GM23338 (cell line): ENCODE measurements around the gene PARD3. TPM values are rescaled to one million over a fixed set of nuclear protein-coding genes. Genes with fewer than 3 reads are reported as not detected.

Experiments used
- ATAC-seq: fragments of 200-7000 bp; cut with Tn5 transposase; 3 replicates; pipeline ENCODE4 v1.9.1; 2020
- DNase-seq: peaks from one replicate; pipeline ENCODE4 v3.0.0-alpha.2; 2015; ENCODE audit warnings: low spot score
- H2AFZ ChIP-seq: fragments of 200-600 bp; sonication (generic); 2 replicates; pipeline ENCODE4 v1.8.0; 2016; ENCODE audit warnings: antibody characterized with exemption, mild to moderate bottlenecking, moderate library complexity
- H3F3A ChIP-seq: fragments of 200-600 bp; sonication (generic); replicated peaks from 2 replicates; pipeline ENCODE4 v1.8.0; 2017; ENCODE audit warnings: antibody characterized with exemption, mixed run types, low read depth
- H3K27ac ChIP-seq: fragments of 200-600 bp; sonication (generic); 2 replicates; pipeline ENCODE4 v1.6.1; 2016; ENCODE audit warnings: low read depth
- H3K27me3 ChIP-seq: fragments of 200-600 bp; sonication (generic); 2 replicates; pipeline ENCODE4 v1.8.0; 2016; ENCODE audit warnings: mild to moderate bottlenecking, mixed run types, moderate library complexity; ENCODE audit not compliant: insufficient read depth
- H3K36me3 ChIP-seq: fragments of 200-600 bp; sonication (generic); 2 replicates; pipeline ENCODE4 v1.8.0; 2016; ENCODE audit warnings: mild to moderate bottlenecking; ENCODE audit not compliant: insufficient read depth
- H3K4me1 ChIP-seq: fragments of 200-600 bp; sonication (generic); 2 replicates; pipeline ENCODE4 v1.8.0; 2016; ENCODE audit warnings: mild to moderate bottlenecking, moderate library complexity; ENCODE audit not compliant: insufficient read depth
- H3K4me2 ChIP-seq: fragments of 200-600 bp; sonication (generic); 2 replicates; pipeline ENCODE4 v1.7.1; 2017; ENCODE audit warnings: mixed run types
- H3K4me3 ChIP-seq: fragments of 200-600 bp; sonication (generic); 2 replicates; pipeline ENCODE4 v1.6.1; 2016; ENCODE audit warnings: mixed run types
- H3K79me2 ChIP-seq: fragments of 200-600 bp; sonication (generic); replicated peaks from 2 replicates; pipeline ENCODE4 v1.8.0; 2017; ENCODE audit warnings: mild to moderate bottlenecking; ENCODE audit not compliant: insufficient read depth
- H3K9me2 ChIP-seq: fragments of 200-600 bp; sonication (generic); 2 replicates; pipeline ENCODE4 v1.8.0; 2017; ENCODE audit not compliant: insufficient read depth
- H4K20me1 ChIP-seq: fragments of 200-600 bp; sonication (generic); replicated peaks from 2 replicates; pipeline ENCODE4 v1.8.0; 2017; ENCODE audit warnings: mild to moderate bottlenecking; ENCODE audit not compliant: insufficient read depth
- H3K27ac Mint-ChIP-seq: 2 replicates; pipeline ENCODE4 v1.8.0; 2020; ENCODE audit warnings: inconsistent platforms, mild to moderate bottlenecking, moderate library complexity, mixed read lengths
- H3K27me3 Mint-ChIP-seq: 3 replicates; pipeline ENCODE4 v1.8.0; 2022; ENCODE audit warnings: low read depth, mild to moderate bottlenecking, moderate library complexity, mixed read lengths, inconsistent platforms; ENCODE audit not compliant: insufficient read depth, poor library complexity
- H3K36me3 Mint-ChIP-seq: 3 replicates; pipeline ENCODE4 v1.8.0; 2021; ENCODE audit warnings: low read depth, mild to moderate bottlenecking, inconsistent platforms, moderate library complexity, mixed read lengths
- H3K4me1 Mint-ChIP-seq: 3 replicates; pipeline ENCODE4 v1.8.0; 2020; ENCODE audit warnings: mild to moderate bottlenecking, inconsistent platforms, mixed read lengths
- H3K4me3 Mint-ChIP-seq: 3 replicates; pipeline ENCODE4 v1.8.0; 2021; ENCODE audit warnings: moderate library complexity, mild to moderate bottlenecking, inconsistent platforms, mixed read lengths
- H3K9me3 Mint-ChIP-seq: 3 replicates; pipeline ENCODE4 v1.8.0; 2020; ENCODE audit warnings: moderate library complexity, mild to moderate bottlenecking, inconsistent platforms, mixed read lengths
- CTCF ChIP-seq, 2 experiments: fragments of 200-600 bp in 1 of 2; sonication (generic) in 1 of 2; conservative IDR thresholded peaks; 2 replicates each; pipeline versions ENCODE4 v1.5.1 to v1.6.1; 2016 to 2017; ENCODE audit warnings: antibody characterized with exemption in 2 of 2, low read depth in 2 of 2, mild to moderate bottlenecking in 2 of 2, moderate library complexity in 1 of 2
- ETS1 ChIP-seq: IDR thresholded peaks from 2 replicates; pipeline ENCODE4 v1.6.1; 2016; ENCODE audit warnings: antibody characterized with exemption
- EZH2phosphoT487 ChIP-seq: fragments of 200-600 bp; sonication (generic); IDR thresholded peaks from one replicate; pipeline ENCODE4 v1.8.1; 2018; ENCODE audit warnings: antibody characterized with exemption; ENCODE audit not compliant: unreplicated experiment
- JUNB ChIP-seq: IDR thresholded peaks from one replicate; pipeline ENCODE4 v1.6.1; 2016; ENCODE audit warnings: antibody characterized with exemption; ENCODE audit not compliant: unreplicated experiment
- REST ChIP-seq: IDR thresholded peaks from one replicate; pipeline ENCODE4 v1.6.1; 2018; ENCODE audit warnings: antibody characterized with exemption; ENCODE audit not compliant: unreplicated experiment
- ZNF114 ChIP-seq: fragments of 250-450 bp; sonication (Bioruptor Pico); IDR thresholded peaks from 2 replicates; pipeline ENCODE4 v1.5.0; 2020; ENCODE audit warnings: mild to moderate bottlenecking, moderate library complexity
- ZNF331 ChIP-seq: fragments of 250-450 bp; sonication (Bioruptor Pico); IDR thresholded peaks from 2 replicates; pipeline ENCODE4 v1.5.0; 2020; ENCODE audit warnings: low read depth, mild to moderate bottlenecking, moderate library complexity
- ZNF462 ChIP-seq: fragments of 250-450 bp; sonication (Bioruptor Pico); IDR thresholded peaks from 2 replicates; pipeline ENCODE4 v1.5.0; 2020; ENCODE audit warnings: mild to moderate bottlenecking, moderate library complexity
- polyA plus RNA-seq: library from polyadenylated mRNA; unstranded; fragments of >200 nt; fragmentation: Nextera tagmentation; extraction: Ambion mirVana; gene quantifications from 2 replicates; pipeline ENCODE4 v1.2.1, GENCODE V29; 2016
- total RNA-seq: library from RNA; depleted of rRNA; stranded (reverse); fragments of >200 nt; shearing (Covaris generic); gene quantifications from 2 replicates; pipeline ENCODE4 v1.2.3, GENCODE V29; 2014

Gene PARD3
- total and polyA plus RNA-seq, 2 experiments from 2014 or later, result 30.2 to 51.4 TPM

- Mint-ChIP-seq H3K9me3 (no peaks in the 10 kb centered on the region), H3K4me3 (no peak overlapping the region), H3K27me3 (peaks cover 2% of the 10 kb centered on the region), H3K36me3 (no peaks in the 10 kb centered on the region), H3K4me1 (peaks cover 56% of the 10 kb centered on the region), H3K27ac (no peak overlapping the region)
- Histone ChIP-seq H4K20me1 (peaks cover 23% of the 10 kb centered on the region; the same call in 1 of the 2 replicates), H3K79me2 (peaks cover 97% of the 10 kb centered on the region), H3K27ac (no peak overlapping the region), H3K36me3 (no peaks in the 10 kb centered on the region; the same call in 1 of the 2 replicates), H3K4me1 (peaks cover 42% of the 10 kb centered on the region), H2AFZ (no peak overlapping the region), H3K9me2 (no peaks in the 10 kb centered on the region), H3K27me3 (no peaks in the 10 kb centered on the region), H3F3A (no peaks in the 10 kb centered on the region), H3K4me3 (no peak overlapping the region), H3K4me2 (no peak overlapping the region)
- ATAC-seq (no peak), DNase-seq (no peak)
- TF ChIP-seq EZH2phosphoT487, result no peak
- TF ChIP-seq ZNF331 (CRISPR knock-in tag), result no peak
- TF ChIP-seq ETS1, result no peak
- no peak for TF ChIP-seq CTCF (conservative IDR thresholded peaks at IDR 0.05; ENCODE audit: low read depth in 2 of 2)
- TF ChIP-seq ZNF462 (CRISPR knock-in tag), result no peak
- TF ChIP-seq ZNF114 (CRISPR knock-in tag), result no peak
- TF ChIP-seq REST, result no peak
- TF ChIP-seq JUNB, result no peak
These were observed 41.2 kb downstream of the PARD3 start for GRCh38 chr10:34773636-34774630.
